Uterus (tissue), 4 donors: ENCODE measurements around the gene IGFLR1. TPM values are rescaled to one million over a fixed set of nuclear protein-coding genes. Genes with fewer than 3 reads are reported as not detected.

Source experiments
- DNase-seq, 2 donors: peaks; one replicate each; pipeline ENCODE4 v3.0.0-alpha.2; 2019 to 2020
- H3K27ac ChIP-seq, 2 donors: fragments of 200-600 bp; sonication (generic); 1 replicate in 1 of 2; 2 replicates in 1 of 2; pipeline ENCODE4 v1.5.1; 2016 to 2018
- H3K27me3 ChIP-seq, 2 donors: fragments of 200-600 bp; sonication (generic); one replicate each; pipeline ENCODE4 v1.5.1; 2018 to 2019; ENCODE audit warnings: control low read depth in 1 of 2
- H3K36me3 ChIP-seq, 2 donors: fragments of 200-600 bp; sonication (generic); one replicate each; pipeline ENCODE4 v1.5.1; 2019; ENCODE audit warnings: control low read depth in 1 of 2
- H3K4me1 ChIP-seq, 2 donors: fragments of 200-600 bp; sonication (generic); one replicate each; pipeline ENCODE4 v1.5.1; 2018 to 2019; ENCODE audit warnings: control low read depth in 1 of 2
- H3K4me3 ChIP-seq, 2 donors: fragments of 200-600 bp; sonication (generic); 1 replicate in 1 of 2; 2 replicates in 1 of 2; pipeline ENCODE4 v1.5.1; 2018 to 2019; ENCODE audit warnings: mild to moderate bottlenecking in 1 of 2
- H3K9me3 ChIP-seq, 2 donors: fragments of 200-600 bp; sonication (generic); one replicate each; pipeline ENCODE4 v1.5.1; 2019; ENCODE audit warnings: control low read depth in 1 of 2
- POLR2A ChIP-seq, 2 donors: fragments of 450-650 bp; IDR thresholded peaks; one replicate each; pipeline ENCODE4 v1.6.1; 2016; ENCODE audit warnings: antibody characterized with exemption in 2 of 2, mild to moderate bottlenecking in 1 of 2, moderate library complexity in 1 of 2
- intact Hi-C: fragments of 100-400 bp; cut with DNase I; formaldehyde crosslinking; loops from one replicate; pipeline ENCODE4 v1.15.1; 2023; ENCODE audit warnings: low total_unique reads
- total RNA-seq, 4 donors: library from RNA; depleted of rRNA in 3 of 4; stranded (reverse); fragments of >200 nt in 3 of 4; gene quantifications; one replicate each; pipeline versions ENCODE4 v1.1.0 to v1.2.4, GENCODE V29; 2014 to 2023
- TF ChIP-seq, protein P1 (sequence below), 4 experiments: fragments of 200-600 bp in 2 of 4; fragments of 450-650 bp in 2 of 4; sonication (generic) in 2 of 4; IDR thresholded peaks; one replicate each; pipeline ENCODE4 v1.5.1; 2016 to 2019; ENCODE audit warnings: antibody characterized with exemption in 4 of 4, mild to moderate bottlenecking in 2 of 4, moderate library complexity in 1 of 4
- donor health status: DM: yes; HTN: yes; CAD: no.

The IGFLR1 gene
- total RNA-seq, 4 donors from 2014 or later, result 0.77 to 5.3 (median 2.2) TPM

DNA sequence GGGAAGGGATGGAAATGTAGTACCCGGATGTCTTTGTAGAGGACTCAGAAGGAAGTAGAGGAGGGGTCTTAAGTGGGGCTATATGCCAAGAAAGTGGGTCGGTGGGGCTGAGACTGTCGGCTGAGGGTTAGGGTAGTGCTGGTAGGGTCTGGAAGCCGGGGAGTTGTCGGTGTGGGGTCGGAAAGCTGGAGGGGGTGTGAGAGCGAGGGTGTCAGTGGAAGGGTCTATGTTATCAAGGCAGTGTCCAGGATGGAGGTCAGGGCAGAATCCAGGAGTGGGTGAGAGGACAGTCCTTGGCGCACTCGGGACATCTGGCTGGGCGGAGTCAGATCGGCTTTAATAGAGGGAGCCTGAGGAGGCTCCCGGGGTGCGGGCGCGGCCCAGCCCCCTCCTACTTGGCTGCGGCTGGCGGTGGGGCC lies 12.9 kb upstream of the IGFLR1 start:
- H3K4me1 ChIP-seq, result peaks cover 0 to 20% of the 10 kb centered on the region in 2 donors
- intact Hi-C loops, result no loop called here
- peak overlapping the region; percentile 98 to 99 for H3K27ac ChIP-seq
- DNase-seq, result no peak
- no peaks in the 10 kb centered on the region for H3K9me3 ChIP-seq
- no peaks in the 10 kb centered on the region for H3K36me3 ChIP-seq
- peak overlapping the region; percentile 94 to 96 for H3K4me3 ChIP-seq
- TF ChIP-seq POLR2A (IDR thresholded peaks at IDR 0.05), result no peak
- TF ChIP-seq, protein P1, sequence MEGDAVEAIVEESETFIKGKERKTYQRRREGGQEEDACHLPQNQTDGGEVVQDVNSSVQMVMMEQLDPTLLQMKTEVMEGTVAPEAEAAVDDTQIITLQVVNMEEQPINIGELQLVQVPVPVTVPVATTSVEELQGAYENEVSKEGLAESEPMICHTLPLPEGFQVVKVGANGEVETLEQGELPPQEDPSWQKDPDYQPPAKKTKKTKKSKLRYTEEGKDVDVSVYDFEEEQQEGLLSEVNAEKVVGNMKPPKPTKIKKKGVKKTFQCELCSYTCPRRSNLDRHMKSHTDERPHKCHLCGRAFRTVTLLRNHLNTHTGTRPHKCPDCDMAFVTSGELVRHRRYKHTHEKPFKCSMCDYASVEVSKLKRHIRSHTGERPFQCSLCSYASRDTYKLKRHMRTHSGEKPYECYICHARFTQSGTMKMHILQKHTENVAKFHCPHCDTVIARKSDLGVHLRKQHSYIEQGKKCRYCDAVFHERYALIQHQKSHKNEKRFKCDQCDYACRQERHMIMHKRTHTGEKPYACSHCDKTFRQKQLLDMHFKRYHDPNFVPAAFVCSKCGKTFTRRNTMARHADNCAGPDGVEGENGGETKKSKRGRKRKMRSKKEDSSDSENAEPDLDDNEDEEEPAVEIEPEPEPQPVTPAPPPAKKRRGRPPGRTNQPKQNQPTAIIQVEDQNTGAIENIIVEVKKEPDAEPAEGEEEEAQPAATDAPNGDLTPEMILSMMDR (IDR thresholded peaks at IDR 0.05), result no peak
- no peaks in the 10 kb centered on the region for H3K27me3 ChIP-seq

DNA sequence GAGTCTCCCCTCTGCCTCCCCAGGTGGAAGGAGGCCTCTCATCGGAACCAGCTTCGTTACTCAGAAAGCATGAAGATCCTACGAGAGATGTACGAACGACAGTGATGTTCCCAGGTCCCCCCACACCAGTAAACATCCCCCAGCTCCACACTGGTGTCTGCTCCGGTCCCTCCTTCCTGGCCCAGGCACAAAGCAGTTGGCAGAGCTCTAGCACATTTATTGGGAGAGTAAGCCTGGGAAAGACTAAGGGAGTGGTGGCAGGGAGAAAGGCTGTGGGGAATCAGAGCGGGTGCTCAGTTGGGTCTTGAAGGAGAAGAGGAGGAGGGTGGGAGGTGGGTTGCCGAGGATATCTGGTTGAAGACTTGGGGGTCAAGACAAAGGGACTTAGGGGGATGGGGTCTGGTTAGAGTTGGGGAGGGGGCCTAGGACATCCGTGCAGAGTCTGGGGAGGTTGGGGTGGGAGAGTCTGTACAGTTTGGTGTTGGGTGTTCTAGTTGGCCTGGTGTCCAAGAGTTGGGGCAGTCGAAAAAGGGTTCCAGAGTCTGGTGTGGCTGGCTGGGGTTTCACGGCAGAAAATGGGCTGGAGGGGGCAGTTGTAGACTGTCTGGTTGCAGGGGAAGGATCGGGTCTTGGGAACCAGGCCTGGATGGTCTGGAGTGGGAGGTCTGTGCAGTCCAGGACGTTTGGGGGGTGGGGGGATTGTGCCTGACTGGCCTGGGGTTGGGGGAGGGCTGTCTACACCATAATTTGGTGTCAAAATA lies 12.3 kb upstream of the IGFLR1 start:
- peak overlapping the region; percentile 98 to 99 for H3K27ac ChIP-seq
- intact Hi-C loops, result no loop called here
- TF ChIP-seq, protein P1 (IDR thresholded peaks at IDR 0.05), result no peak
- no peak for TF ChIP-seq POLR2A (IDR thresholded peaks at IDR 0.05)
- H3K4me1 ChIP-seq, result peaks cover 0 to 23% of the 10 kb centered on the region in 2 donors
- no peaks in the 10 kb centered on the region for H3K36me3 ChIP-seq
- H3K9me3 ChIP-seq, result no peaks in the 10 kb centered on the region
- H3K27me3 ChIP-seq, result no peaks in the 10 kb centered on the region
- peak in 1 of 2 donors; percentile 52 for DNase-seq
- peak overlapping the region; percentile 94 to 96 for H3K4me3 ChIP-seq

DNA sequence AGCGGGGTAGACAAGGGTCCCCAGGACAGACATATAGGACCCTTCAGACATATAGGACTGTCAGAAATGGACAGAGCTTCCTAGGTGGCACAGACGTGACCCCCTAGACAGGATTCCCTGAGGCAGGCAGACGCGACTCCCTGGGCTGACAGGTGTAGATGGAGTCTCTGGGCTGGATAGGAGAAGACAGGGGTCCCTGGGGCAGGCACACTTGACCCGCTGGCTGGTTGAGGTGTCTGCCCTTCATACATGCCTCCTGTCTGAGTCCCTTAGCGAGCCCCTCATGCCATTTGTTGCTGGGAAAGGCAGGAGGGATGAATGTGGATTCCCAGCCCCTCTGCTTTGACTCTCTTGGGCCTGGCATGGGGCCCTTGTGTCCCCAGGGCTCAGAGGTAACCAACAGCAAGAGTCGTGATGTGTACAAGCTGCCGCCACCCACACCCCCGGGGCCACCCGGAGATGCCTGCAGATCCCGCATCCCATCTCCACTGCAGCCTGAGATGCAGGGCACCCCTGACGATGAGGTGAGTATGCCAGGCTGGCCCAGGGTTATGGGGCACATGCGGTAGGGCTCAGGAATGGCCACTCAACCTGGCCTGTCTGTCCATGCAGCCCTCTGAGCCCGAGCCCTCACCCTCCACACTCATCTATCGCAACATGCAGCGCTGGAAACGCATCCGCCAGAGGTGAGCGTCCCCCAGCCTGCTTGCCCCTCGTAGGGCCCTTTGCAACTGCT lies 11.6 kb upstream of the IGFLR1 start:
- no peak for DNase-seq
- intact Hi-C loops, result no loop called here
- H3K9me3 ChIP-seq, result no peaks in the 10 kb centered on the region

DNA sequence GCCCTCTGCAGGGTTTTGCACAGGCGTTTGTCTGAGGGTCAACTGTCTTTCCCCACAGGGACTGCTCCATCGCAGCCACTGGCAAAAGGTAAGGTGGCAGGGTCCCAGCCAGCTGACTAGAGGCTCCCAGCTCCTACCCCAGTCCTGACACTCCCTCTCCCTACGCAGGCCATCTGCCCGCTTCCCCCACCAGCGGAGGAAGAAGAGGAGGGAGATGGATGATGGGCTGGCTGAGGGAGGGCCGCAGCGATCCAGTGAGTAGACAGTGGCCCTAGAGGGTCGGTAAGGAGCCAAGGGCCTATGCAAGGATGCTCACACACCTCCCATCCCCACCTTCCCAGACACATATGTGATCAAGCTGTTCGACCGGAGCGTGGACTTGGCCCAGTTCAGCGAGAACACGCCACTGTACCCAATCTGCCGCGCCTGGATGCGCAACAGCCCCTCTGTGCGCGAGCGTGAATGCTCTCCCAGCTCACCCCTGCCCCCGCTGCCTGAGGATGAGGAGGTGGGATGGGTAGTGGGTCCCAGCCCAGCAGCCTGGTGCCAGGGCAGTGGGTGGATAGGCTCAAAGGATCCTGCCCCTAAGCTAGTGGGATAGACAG lies 10.6 kb upstream of the IGFLR1 start:
- intact Hi-C loops, result no loop called here
- no peak for DNase-seq
- no peak overlapping the region for H3K27ac ChIP-seq

More for the DNA sequence above, 11.6 kb upstream of the IGFLR1 start:
- peaks cover 0 to 22% of the 10 kb centered on the region in 2 donors for H3K4me1 ChIP-seq
- peak overlapping the region; percentile 98 to 99 for H3K27ac ChIP-seq
- no peaks in the 10 kb centered on the region for H3K27me3 ChIP-seq
- no peaks in the 10 kb centered on the region for H3K36me3 ChIP-seq
- H3K4me3 ChIP-seq, result no peak overlapping the region
- TF ChIP-seq POLR2A (IDR thresholded peaks at IDR 0.05), result no peak

More for the DNA sequence above, 10.6 kb upstream of the IGFLR1 start:
- Histone ChIP-seq H3K27me3 (no peaks in the 10 kb centered on the region), H3K4me3 (no peak overlapping the region), H3K9me3 (no peaks in the 10 kb centered on the region), H3K4me1 (peaks cover 0 to 19% of the 10 kb centered on the region in 2 donors), H3K36me3 (no peaks in the 10 kb centered on the region)
- TF ChIP-seq, protein P1 (IDR thresholded peaks at IDR 0.05), result no peak
- no peak for TF ChIP-seq POLR2A (IDR thresholded peaks at IDR 0.05)
